ENCODE data around the gene SLC6A5. TPM values are rescaled to one million over a fixed set of nuclear protein-coding genes. Genes with fewer than 3 reads are reported as not detected.

SLC6A5 gene
- polyA plus RNA-seq, 4 donors = under 0.01 to 0.03 TPM; not detected in 2

GRCh38 chr11:20639688-20640087 lies 40.3 kb downstream of the SLC6A5 start:
- Histone ChIP-seq H3K36me3 (ENCODE audit: control insufficient read depth in 3 of 3, insufficient read depth in 2 of 3, low read depth in 1 of 3, low read length in 3 of 3) (no peaks in the 10 kb centered on the region), H3K27me3 (ENCODE audit: control insufficient read depth in 3 of 3, insufficient read depth in 3 of 3, low read length in 3 of 3) (peaks cover 0 to 4% (median 2%) of the 10 kb centered on the region in 3 donors), H3K4me1 (ENCODE audit: control insufficient read depth in 3 of 3, insufficient read depth in 2 of 3, low read depth in 1 of 3, low read length in 2 of 3) (no peaks in the 10 kb centered on the region), H3K27ac (ENCODE audit: low read depth in 1 of 3, low read length in 2 of 3) (no peak overlapping the region), H3K4me3 (ENCODE audit: low read depth in 1 of 3, low read length in 3 of 3) (no peak overlapping the region), H3K9me3 (ENCODE audit: control insufficient read depth in 2 of 2, insufficient read depth in 1 of 2, low read depth in 1 of 2, low read length in 1 of 2) (no peaks in the 10 kb centered on the region)
- WGBS, 3 donors = 45 to 49% (median 46%) methylated on average over 3 of the region's 3 CpGs
- DNase-seq = no peak
- FAIRE-seq = no peak

- Histone ChIP-seq H3K27ac (ENCODE audit: low read depth in 1 of 3, low read length in 2 of 3) (no peak overlapping the region), H3K36me3 (ENCODE audit: control insufficient read depth in 3 of 3, insufficient read depth in 2 of 3, low read depth in 1 of 3, low read length in 3 of 3) (no peaks in the 10 kb centered on the region), H3K9me3 (ENCODE audit: control insufficient read depth in 2 of 2, insufficient read depth in 1 of 2, low read depth in 1 of 2, low read length in 1 of 2) (no peaks in the 10 kb centered on the region), H3K27me3 (ENCODE audit: control insufficient read depth in 3 of 3, insufficient read depth in 3 of 3, low read length in 3 of 3) (peaks cover 0 to 4% (median 2%) of the 10 kb centered on the region in 3 donors), H3K4me3 (ENCODE audit: low read depth in 1 of 3, low read length in 3 of 3) (no peak overlapping the region), H3K4me1 (ENCODE audit: control insufficient read depth in 3 of 3, insufficient read depth in 2 of 3, low read depth in 1 of 3, low read length in 2 of 3) (no peaks in the 10 kb centered on the region)
- FAIRE-seq (no peak), DNase-seq (no peak)
- 90 to 100% (median 97%) methylated on average over 2 of the region's 2 CpGs for WGBS, 3 donors
Measured at GRCh38 chr11:20640401-20640800, 41.0 kb downstream of the SLC6A5 start.

- Histone ChIP-seq H3K27me3 (ENCODE audit: control insufficient read depth in 3 of 3, insufficient read depth in 3 of 3, low read length in 3 of 3) (peaks cover 0 to 6% (median 0%) of the 10 kb centered on the region in 3 donors), H3K4me1 (ENCODE audit: control insufficient read depth in 3 of 3, insufficient read depth in 2 of 3, low read depth in 1 of 3, low read length in 2 of 3) (no peaks in the 10 kb centered on the region), H3K9me3 (ENCODE audit: control insufficient read depth in 2 of 2, insufficient read depth in 1 of 2, low read depth in 1 of 2, low read length in 1 of 2) (no peaks in the 10 kb centered on the region), H3K4me3 (ENCODE audit: low read depth in 1 of 3, low read length in 3 of 3) (no peak overlapping the region), H3K27ac (ENCODE audit: low read depth in 1 of 3, low read length in 2 of 3) (no peak overlapping the region), H3K36me3 (ENCODE audit: control insufficient read depth in 3 of 3, insufficient read depth in 2 of 3, low read depth in 1 of 3, low read length in 3 of 3) (no peaks in the 10 kb centered on the region)
- 77 to 85% (median 81%) methylated on average over 4 of the region's 4 CpGs for WGBS, 3 donors
- no peak for FAIRE-seq
- no peak for DNase-seq
Measured at GRCh38 chr11:20644360-20644759, 45.0 kb downstream of the SLC6A5 start.

GRCh38 chr11:20647976-20648565 lies 48.7 kb downstream of the SLC6A5 start:
- H3K4me3 ChIP-seq (ENCODE audit: low read depth in 1 of 3, low read length in 3 of 3) = no peak overlapping the region
- no peak overlapping the region for H3K27ac ChIP-seq (ENCODE audit: low read depth in 1 of 3, low read length in 2 of 3)
- H3K27me3 ChIP-seq (ENCODE audit: control insufficient read depth in 3 of 3, insufficient read depth in 3 of 3, low read length in 3 of 3) = peaks cover 0 to 2% (median 0%) of the 10 kb centered on the region in 3 donors
- H3K4me1 ChIP-seq (ENCODE audit: control insufficient read depth in 3 of 3, insufficient read depth in 2 of 3, low read depth in 1 of 3, low read length in 2 of 3) = no peaks in the 10 kb centered on the region
- FAIRE-seq (no peak), DNase-seq (peak; percentile 59 to 63)
- no peaks in the 10 kb centered on the region for H3K9me3 ChIP-seq (ENCODE audit: control insufficient read depth in 2 of 2, insufficient read depth in 1 of 2, low read depth in 1 of 2, low read length in 1 of 2)
- H3K36me3 ChIP-seq (ENCODE audit: control insufficient read depth in 3 of 3, insufficient read depth in 2 of 3, low read depth in 1 of 3, low read length in 3 of 3) = no peaks in the 10 kb centered on the region
- 36 to 43% (median 39%) methylated on average over 4 of the region's 4 CpGs for WGBS, 3 donors

GRCh38 chr11:20652150-20652806 lies 52.9 kb downstream of the SLC6A5 start:
- Histone ChIP-seq H3K4me1 (ENCODE audit: control insufficient read depth in 3 of 3, insufficient read depth in 2 of 3, low read depth in 1 of 3, low read length in 2 of 3) (no peaks in the 10 kb centered on the region), H3K27me3 (ENCODE audit: control insufficient read depth in 3 of 3, insufficient read depth in 3 of 3, low read length in 3 of 3) (peaks cover 0 to 4% (median 0%) of the 10 kb centered on the region in 3 donors), H3K4me3 (ENCODE audit: low read depth in 1 of 3, low read length in 3 of 3) (no peak overlapping the region), H3K36me3 (ENCODE audit: control insufficient read depth in 3 of 3, insufficient read depth in 2 of 3, low read depth in 1 of 3, low read length in 3 of 3) (no peaks in the 10 kb centered on the region), H3K27ac (ENCODE audit: low read depth in 1 of 3, low read length in 2 of 3) (no peak overlapping the region), H3K9me3 (ENCODE audit: control insufficient read depth in 2 of 2, insufficient read depth in 1 of 2, low read depth in 1 of 2, low read length in 1 of 2) (no peaks in the 10 kb centered on the region)
- FAIRE-seq = no peak
- whole genome bisulfite sequencing, 3 donors = 82 to 84% (median 83%) methylated on average over 13 of the region's 13 CpGs
- DNase-seq = no peak

GRCh38 chr11:20654038-20654437 lies 54.6 kb downstream of the SLC6A5 start:
- no peaks in the 10 kb centered on the region for H3K9me3 ChIP-seq (ENCODE audit: control insufficient read depth in 2 of 2, insufficient read depth in 1 of 2, low read depth in 1 of 2, low read length in 1 of 2)
- no peak overlapping the region for H3K27ac ChIP-seq (ENCODE audit: low read depth in 1 of 3, low read length in 2 of 3)
- FAIRE-seq (no peak), DNase-seq (no peak)
- peaks cover 0 to 4% (median 0%) of the 10 kb centered on the region in 3 donors for H3K27me3 ChIP-seq (ENCODE audit: control insufficient read depth in 3 of 3, insufficient read depth in 3 of 3, low read length in 3 of 3)
- no peaks in the 10 kb centered on the region for H3K4me1 ChIP-seq (ENCODE audit: control insufficient read depth in 3 of 3, insufficient read depth in 2 of 3, low read depth in 1 of 3, low read length in 2 of 3)
- no peaks in the 10 kb centered on the region for H3K36me3 ChIP-seq (ENCODE audit: control insufficient read depth in 3 of 3, insufficient read depth in 2 of 3, low read depth in 1 of 3, low read length in 3 of 3)
- WGBS, 3 donors = 61 to 81% (median 75%) methylated on average over 3 of the region's 3 CpGs
- no peak overlapping the region for H3K4me3 ChIP-seq (ENCODE audit: low read depth in 1 of 3, low read length in 3 of 3)

- no peak for DNase-seq
- Histone ChIP-seq H3K4me1 (ENCODE audit: control insufficient read depth in 3 of 3, insufficient read depth in 2 of 3, low read depth in 1 of 3, low read length in 2 of 3) (no peaks in the 10 kb centered on the region), H3K4me3 (ENCODE audit: low read depth in 1 of 3, low read length in 3 of 3) (no peak overlapping the region), H3K27ac (ENCODE audit: low read depth in 1 of 3, low read length in 2 of 3) (no peak overlapping the region), H3K36me3 (ENCODE audit: control insufficient read depth in 3 of 3, insufficient read depth in 2 of 3, low read depth in 1 of 3, low read length in 3 of 3) (no peaks in the 10 kb centered on the region), H3K27me3 (ENCODE audit: control insufficient read depth in 3 of 3, insufficient read depth in 3 of 3, low read length in 3 of 3) (peaks cover 0 to 6% (median 0%) of the 10 kb centered on the region in 3 donors), H3K9me3 (ENCODE audit: control insufficient read depth in 2 of 2, insufficient read depth in 1 of 2, low read depth in 1 of 2, low read length in 1 of 2) (no peaks in the 10 kb centered on the region)
- WGBS, 3 donors = 82 to 93% (median 88%) methylated on average over 4 of the region's 4 CpGs
- FAIRE-seq = no peak
Measured at GRCh38 chr11:20656901-20657300, 57.5 kb downstream of the SLC6A5 start.

- FAIRE-seq (no peak), DNase-seq (no peak)
- Histone ChIP-seq H3K4me3 (ENCODE audit: low read depth in 1 of 3, low read length in 3 of 3) (no peak overlapping the region), H3K36me3 (ENCODE audit: control insufficient read depth in 3 of 3, insufficient read depth in 2 of 3, low read depth in 1 of 3, low read length in 3 of 3) (no peaks in the 10 kb centered on the region), H3K9me3 (ENCODE audit: control insufficient read depth in 2 of 2, insufficient read depth in 1 of 2, low read depth in 1 of 2, low read length in 1 of 2) (no peaks in the 10 kb centered on the region), H3K27me3 (ENCODE audit: control insufficient read depth in 3 of 3, insufficient read depth in 3 of 3, low read length in 3 of 3) (peaks cover 0 to 6% (median 0%) of the 10 kb centered on the region in 3 donors), H3K27ac (ENCODE audit: low read depth in 1 of 3, low read length in 2 of 3) (no peak overlapping the region), H3K4me1 (ENCODE audit: control insufficient read depth in 3 of 3, insufficient read depth in 2 of 3, low read depth in 1 of 3, low read length in 2 of 3) (no peaks in the 10 kb centered on the region)
- 16 to 48% (median 17%) methylated on average over 1 of the region's 1 CpG for WGBS, 3 donors
Measured at GRCh38 chr11:20658135-20658534, 58.7 kb downstream of the SLC6A5 start.
